ENCODE measurements around the gene ARHGAP6. TPM values are rescaled to one million over a fixed set of nuclear protein-coding genes. Genes with fewer than 3 reads are reported as not detected.

ARHGAP6 gene
- total and polyA plus RNA-seq, 2 experiments from 2014 or later, result 0.26 to 0.59 TPM

DNA sequence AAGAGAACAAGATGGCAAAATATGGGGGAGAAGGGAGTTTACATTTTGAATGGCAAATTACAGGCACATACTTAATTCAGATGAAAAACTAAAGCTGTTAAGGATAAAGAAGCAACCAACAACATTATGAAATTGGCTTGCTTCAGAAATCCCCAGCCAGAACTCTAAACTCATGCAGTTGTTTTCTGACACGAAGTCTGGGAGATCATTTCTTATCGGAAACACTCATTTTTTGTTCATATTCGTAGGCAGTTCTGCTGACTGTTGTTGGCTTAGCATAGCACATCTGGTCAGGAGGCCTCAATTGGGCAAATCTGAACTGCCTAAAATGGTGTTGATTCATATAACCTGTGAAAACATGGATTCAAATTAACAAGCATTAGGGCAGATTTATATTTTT, 33.0 kb upstream of the ARHGAP6 start:
- H3K4me1 Mint-ChIP-seq, result no peaks in the 10 kb centered on the region
- no peaks in the 10 kb centered on the region for H3K79me2 ChIP-seq (replicated peaks; ENCODE audit: insufficient read depth)
- no peaks in the 10 kb centered on the region for H3K9me3 Mint-ChIP-seq
- H3K27ac ChIP-seq (ENCODE audit: low read depth), result no peak overlapping the region
- no peak overlapping the region for H2AFZ ChIP-seq
- no peaks in the 10 kb centered on the region for H3K27me3 ChIP-seq (ENCODE audit: insufficient read depth)
- H3F3A ChIP-seq (replicated peaks; ENCODE audit: low read depth), result no peaks in the 10 kb centered on the region
- no peaks in the 10 kb centered on the region for H3K9me2 ChIP-seq (ENCODE audit: insufficient read depth)
- TF ChIP-seq JUNB (IDR thresholded peaks at IDR 0.05; ENCODE audit: unreplicated experiment) (no peak), EZH2phosphoT487 (IDR thresholded peaks at IDR 0.05; ENCODE audit: unreplicated experiment) (no peak), ZNF331 (CRISPR knock-in tag; IDR thresholded peaks at IDR 0.05; ENCODE audit: low read depth) (no peak), ZNF114 (CRISPR knock-in tag; IDR thresholded peaks at IDR 0.05) (no peak), EZH2 (IDR thresholded peaks at IDR 0.05; ENCODE audit: low read depth, unreplicated experiment) (no peak), POLR2AphosphoS5 (IDR thresholded peaks at IDR 0.05; ENCODE audit: low read depth) (no peak), NANOG (IDR thresholded peaks at IDR 0.05; ENCODE audit: borderline replicate concordance) (no peak), STAT1 (IDR thresholded peaks at IDR 0.05; ENCODE audit: unreplicated experiment) (no peak), CREB1 (CRISPR knock-in tag; IDR thresholded peaks at IDR 0.05; ENCODE audit: low read depth) (no peak)
- TF ChIP-seq, protein P1, sequence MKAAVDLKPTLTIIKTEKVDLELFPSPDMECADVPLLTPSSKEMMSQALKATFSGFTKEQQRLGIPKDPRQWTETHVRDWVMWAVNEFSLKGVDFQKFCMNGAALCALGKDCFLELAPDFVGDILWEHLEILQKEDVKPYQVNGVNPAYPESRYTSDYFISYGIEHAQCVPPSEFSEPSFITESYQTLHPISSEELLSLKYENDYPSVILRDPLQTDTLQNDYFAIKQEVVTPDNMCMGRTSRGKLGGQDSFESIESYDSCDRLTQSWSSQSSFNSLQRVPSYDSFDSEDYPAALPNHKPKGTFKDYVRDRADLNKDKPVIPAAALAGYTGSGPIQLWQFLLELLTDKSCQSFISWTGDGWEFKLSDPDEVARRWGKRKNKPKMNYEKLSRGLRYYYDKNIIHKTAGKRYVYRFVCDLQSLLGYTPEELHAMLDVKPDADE (IDR thresholded peaks at IDR 0.05), result no peak
- TF ChIP-seq, protein P2, sequence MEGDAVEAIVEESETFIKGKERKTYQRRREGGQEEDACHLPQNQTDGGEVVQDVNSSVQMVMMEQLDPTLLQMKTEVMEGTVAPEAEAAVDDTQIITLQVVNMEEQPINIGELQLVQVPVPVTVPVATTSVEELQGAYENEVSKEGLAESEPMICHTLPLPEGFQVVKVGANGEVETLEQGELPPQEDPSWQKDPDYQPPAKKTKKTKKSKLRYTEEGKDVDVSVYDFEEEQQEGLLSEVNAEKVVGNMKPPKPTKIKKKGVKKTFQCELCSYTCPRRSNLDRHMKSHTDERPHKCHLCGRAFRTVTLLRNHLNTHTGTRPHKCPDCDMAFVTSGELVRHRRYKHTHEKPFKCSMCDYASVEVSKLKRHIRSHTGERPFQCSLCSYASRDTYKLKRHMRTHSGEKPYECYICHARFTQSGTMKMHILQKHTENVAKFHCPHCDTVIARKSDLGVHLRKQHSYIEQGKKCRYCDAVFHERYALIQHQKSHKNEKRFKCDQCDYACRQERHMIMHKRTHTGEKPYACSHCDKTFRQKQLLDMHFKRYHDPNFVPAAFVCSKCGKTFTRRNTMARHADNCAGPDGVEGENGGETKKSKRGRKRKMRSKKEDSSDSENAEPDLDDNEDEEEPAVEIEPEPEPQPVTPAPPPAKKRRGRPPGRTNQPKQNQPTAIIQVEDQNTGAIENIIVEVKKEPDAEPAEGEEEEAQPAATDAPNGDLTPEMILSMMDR (conservative IDR thresholded peaks at IDR 0.05; ENCODE audit: low read depth in 2 of 2), result no peak
- TF ChIP-seq, protein P3, sequence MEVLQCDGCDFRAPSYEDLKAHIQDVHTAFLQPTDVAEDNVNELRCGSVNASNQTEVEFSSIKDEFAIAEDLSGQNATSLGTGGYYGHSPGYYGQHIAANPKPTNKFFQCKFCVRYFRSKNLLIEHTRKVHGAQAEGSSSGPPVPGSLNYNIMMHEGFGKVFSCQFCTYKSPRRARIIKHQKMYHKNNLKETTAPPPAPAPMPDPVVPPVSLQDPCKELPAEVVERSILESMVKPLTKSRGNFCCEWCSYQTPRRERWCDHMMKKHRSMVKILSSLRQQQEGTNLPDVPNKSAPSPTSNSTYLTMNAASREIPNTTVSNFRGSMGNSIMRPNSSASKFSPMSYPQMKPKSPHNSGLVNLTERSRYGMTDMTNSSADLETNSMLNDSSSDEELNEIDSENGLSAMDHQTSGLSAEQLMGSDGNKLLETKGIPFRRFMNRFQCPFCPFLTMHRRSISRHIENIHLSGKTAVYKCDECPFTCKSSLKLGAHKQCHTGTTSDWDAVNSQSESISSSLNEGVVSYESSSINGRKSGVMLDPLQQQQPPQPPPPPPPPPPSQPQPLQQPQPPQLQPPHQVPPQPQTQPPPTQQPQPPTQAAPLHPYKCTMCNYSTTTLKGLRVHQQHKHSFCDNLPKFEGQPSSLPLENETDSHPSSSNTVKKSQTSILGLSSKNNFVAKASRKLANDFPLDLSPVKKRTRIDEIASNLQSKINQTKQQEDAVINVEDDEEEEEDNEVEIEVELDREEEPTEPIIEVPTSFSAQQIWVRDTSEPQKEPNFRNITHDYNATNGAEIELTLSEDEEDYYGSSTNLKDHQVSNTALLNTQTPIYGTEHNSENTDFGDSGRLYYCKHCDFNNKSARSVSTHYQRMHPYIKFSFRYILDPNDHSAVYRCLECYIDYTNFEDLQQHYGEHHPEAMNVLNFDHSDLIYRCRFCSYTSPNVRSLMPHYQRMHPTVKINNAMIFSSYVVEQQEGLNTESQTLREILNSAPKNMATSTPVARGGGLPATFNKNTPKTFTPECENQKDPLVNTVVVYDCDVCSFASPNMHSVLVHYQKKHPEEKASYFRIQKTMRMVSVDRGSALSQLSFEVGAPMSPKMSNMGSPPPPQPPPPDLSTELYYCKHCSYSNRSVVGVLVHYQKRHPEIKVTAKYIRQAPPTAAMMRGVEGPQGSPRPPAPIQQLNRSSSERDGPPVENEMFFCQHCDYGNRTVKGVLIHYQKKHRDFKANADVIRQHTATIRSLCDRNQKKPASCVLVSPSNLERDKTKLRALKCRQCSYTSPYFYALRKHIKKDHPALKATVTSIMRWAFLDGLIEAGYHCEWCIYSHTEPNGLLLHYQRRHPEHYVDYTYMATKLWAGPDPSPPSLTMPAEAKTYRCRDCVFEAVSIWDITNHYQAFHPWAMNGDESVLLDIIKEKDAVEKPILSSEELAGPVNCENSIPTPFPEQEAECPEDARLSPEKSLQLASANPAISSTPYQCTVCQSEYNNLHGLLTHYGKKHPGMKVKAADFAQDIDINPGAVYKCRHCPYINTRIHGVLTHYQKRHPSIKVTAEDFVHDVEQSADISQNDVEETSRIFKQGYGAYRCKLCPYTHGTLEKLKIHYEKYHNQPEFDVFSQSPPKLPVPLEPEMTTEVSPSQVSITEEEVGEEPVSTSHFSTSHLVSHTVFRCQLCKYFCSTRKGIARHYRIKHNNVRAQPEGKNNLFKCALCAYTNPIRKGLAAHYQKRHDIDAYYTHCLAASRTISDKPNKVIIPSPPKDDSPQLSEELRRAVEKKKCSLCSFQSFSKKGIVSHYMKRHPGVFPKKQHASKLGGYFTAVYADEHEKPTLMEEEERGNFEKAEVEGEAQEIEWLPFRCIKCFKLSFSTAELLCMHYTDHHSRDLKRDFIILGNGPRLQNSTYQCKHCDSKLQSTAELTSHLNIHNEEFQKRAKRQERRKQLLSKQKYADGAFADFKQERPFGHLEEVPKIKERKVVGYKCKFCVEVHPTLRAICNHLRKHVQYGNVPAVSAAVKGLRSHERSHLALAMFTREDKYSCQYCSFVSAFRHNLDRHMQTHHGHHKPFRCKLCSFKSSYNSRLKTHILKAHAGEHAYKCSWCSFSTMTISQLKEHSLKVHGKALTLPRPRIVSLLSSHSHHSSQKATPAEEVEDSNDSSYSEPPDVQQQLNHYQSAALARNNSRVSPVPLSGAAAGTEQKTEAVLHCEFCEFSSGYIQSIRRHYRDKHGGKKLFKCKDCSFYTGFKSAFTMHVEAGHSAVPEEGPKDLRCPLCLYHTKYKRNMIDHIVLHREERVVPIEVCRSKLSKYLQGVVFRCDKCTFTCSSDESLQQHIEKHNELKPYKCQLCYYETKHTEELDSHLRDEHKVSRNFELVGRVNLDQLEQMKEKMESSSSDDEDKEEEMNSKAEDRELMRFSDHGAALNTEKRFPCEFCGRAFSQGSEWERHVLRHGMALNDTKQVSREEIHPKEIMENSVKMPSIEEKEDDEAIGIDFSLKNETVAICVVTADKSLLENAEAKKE (CRISPR knock-in tag; IDR thresholded peaks at IDR 0.05), result no peak
- TF ChIP-seq, protein P4, sequence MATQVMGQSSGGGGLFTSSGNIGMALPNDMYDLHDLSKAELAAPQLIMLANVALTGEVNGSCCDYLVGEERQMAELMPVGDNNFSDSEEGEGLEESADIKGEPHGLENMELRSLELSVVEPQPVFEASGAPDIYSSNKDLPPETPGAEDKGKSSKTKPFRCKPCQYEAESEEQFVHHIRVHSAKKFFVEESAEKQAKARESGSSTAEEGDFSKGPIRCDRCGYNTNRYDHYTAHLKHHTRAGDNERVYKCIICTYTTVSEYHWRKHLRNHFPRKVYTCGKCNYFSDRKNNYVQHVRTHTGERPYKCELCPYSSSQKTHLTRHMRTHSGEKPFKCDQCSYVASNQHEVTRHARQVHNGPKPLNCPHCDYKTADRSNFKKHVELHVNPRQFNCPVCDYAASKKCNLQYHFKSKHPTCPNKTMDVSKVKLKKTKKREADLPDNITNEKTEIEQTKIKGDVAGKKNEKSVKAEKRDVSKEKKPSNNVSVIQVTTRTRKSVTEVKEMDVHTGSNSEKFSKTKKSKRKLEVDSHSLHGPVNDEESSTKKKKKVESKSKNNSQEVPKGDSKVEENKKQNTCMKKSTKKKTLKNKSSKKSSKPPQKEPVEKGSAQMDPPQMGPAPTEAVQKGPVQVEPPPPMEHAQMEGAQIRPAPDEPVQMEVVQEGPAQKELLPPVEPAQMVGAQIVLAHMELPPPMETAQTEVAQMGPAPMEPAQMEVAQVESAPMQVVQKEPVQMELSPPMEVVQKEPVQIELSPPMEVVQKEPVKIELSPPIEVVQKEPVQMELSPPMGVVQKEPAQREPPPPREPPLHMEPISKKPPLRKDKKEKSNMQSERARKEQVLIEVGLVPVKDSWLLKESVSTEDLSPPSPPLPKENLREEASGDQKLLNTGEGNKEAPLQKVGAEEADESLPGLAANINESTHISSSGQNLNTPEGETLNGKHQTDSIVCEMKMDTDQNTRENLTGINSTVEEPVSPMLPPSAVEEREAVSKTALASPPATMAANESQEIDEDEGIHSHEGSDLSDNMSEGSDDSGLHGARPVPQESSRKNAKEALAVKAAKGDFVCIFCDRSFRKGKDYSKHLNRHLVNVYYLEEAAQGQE (IDR thresholded peaks at IDR 0.05; ENCODE audit: unreplicated experiment), result no peak
- no peak overlapping the region for H3K4me3 Mint-ChIP-seq
- H3K27ac Mint-ChIP-seq, result no peak overlapping the region
- no peak for DNase-seq (ENCODE audit: low spot score)
- no peaks in the 10 kb centered on the region for H4K20me1 ChIP-seq (replicated peaks; ENCODE audit: insufficient read depth)
- H3K36me3 ChIP-seq (ENCODE audit: insufficient read depth), result no peaks in the 10 kb centered on the region
- H3K4me1 ChIP-seq (ENCODE audit: insufficient read depth), result no peaks in the 10 kb centered on the region
- H3K36me3 Mint-ChIP-seq (ENCODE audit: low read depth), result no peaks in the 10 kb centered on the region
- no peak overlapping the region for H3K4me2 ChIP-seq
- H3K27me3 Mint-ChIP-seq (ENCODE audit: insufficient read depth, low read depth, poor library complexity), result no peaks in the 10 kb centered on the region
- H3K4me3 ChIP-seq, result no peak overlapping the region
- ATAC-seq, result no peak
